A549 (cell line): ENCODE data around the gene MRPL11. TPM values are rescaled to one million over a fixed set of nuclear protein-coding genes. Genes with fewer than 3 reads are reported as not detected.

Source experiments
- ATAC-seq, 2 experiments: fragments of 200-7000 bp in 1 of 2; fragments of >200 bp in 1 of 2; cut with Nextera tagmentation in 1 of 2; cut with Tn5 transposase in 1 of 2; 3 replicates each; pipeline versions ENCODE4 v1.8.0 to v1.9.1; 2018 to 2020; ENCODE audit warnings: mild to moderate bottlenecking in 1 of 2, moderate library complexity in 1 of 2
- CTCF ChIA-PET: fragments of 300-600 bp; sonication (Branson Sonifier 250); formaldehyde crosslinking; extraction: SDS; loops from one replicate; lab custom pipeline; 2021; ENCODE audit warnings: antibody characterized with exemption, inconsistent platforms; lab: Yijun Ruan, JAX
- POLR2A ChIA-PET: fragments of 350-600 bp; formaldehyde crosslinking; extraction: SDS; loops from one replicate; lab custom pipeline; 2021; ENCODE audit warnings: antibody characterized with exemption, inconsistent platforms; lab: Yijun Ruan, JAX
- DNase-seq, 2 experiments: peaks; one replicate each; pipeline versions ENCODE4 v3.0.0 to v3.0.0-alpha.2; 2011 to 2016; ENCODE audit warnings: low read depth in 1 of 2, low spot score in 1 of 2
- FAIRE-seq: peaks from 2 replicates; lab custom pipeline; 2011; peaks lifted over from hg19 to GRCh38; lab: Jason Lieb, UNC
- H3K27ac ChIP-seq, 2 experiments: fragments of >200 bp; sonication (Bioruptor Twin); formaldehyde crosslinking; 3 replicates each; pipeline ENCODE4 v1.5.1; 2016 to 2017
- H3K4me1 ChIP-seq: fragments of >200 bp; sonication (Bioruptor Twin); formaldehyde crosslinking; 3 replicates; pipeline ENCODE4 v1.6.1; 2016
- H3K4me2 ChIP-seq: fragments of >200 bp; sonication (Bioruptor Twin); formaldehyde crosslinking; 3 replicates; pipeline ENCODE4 v1.6.1; 2016
- H3K4me3 ChIP-seq: fragments of >200 bp; sonication (Bioruptor Twin); formaldehyde crosslinking; 3 replicates; pipeline ENCODE4 v1.5.1; 2016
- H3K9me3 ChIP-seq: fragments of >200 bp; sonication (Bioruptor Twin); formaldehyde crosslinking; 3 replicates; pipeline ENCODE4 v1.6.1; 2016
- CHD4 ChIP-seq: fragments of 200-600 bp; sonication (generic); IDR thresholded peaks from 2 replicates; pipeline ENCODE4 v1.6.1; 2016; ENCODE audit warnings: antibody characterized with exemption, mild to moderate bottlenecking, borderline replicate concordance
- FOSL2 ChIP-seq, 2 experiments: fragments of 450-650 bp in 1 of 2; fragments of >200 bp in 1 of 2; sonication (Bioruptor Twin) in 1 of 2; formaldehyde crosslinking; IDR thresholded peaks; 2 replicates each; pipeline versions ENCODE4 v1.5.0 to v1.6.1; 2016 to 2020; ENCODE audit warnings: mild to moderate bottlenecking in 1 of 2, moderate library complexity in 1 of 2
- NFE2L2 ChIP-seq: fragments of 150-350 bp; conservative IDR thresholded peaks from 2 replicates; pipeline ENCODE4 v1.6.1; 2014; ENCODE audit warnings: low read length
- POLR2AphosphoS2 ChIP-seq: conservative IDR thresholded peaks from 2 replicates; pipeline ENCODE4 v1.6.1; 2012; ENCODE audit warnings: low read length, improper control_type of control experiment, inconsistent platforms
- RNF2 ChIP-seq: fragments of 200-600 bp; sonication (generic); IDR thresholded peaks from 2 replicates; pipeline ENCODE4 v1.6.1; 2016; ENCODE audit warnings: low read depth, mild to moderate bottlenecking, antibody characterized with exemption, moderate library complexity, borderline replicate concordance
- WGBS: methylation state at CpG from one replicate; pipeline ENCODE4 v1.1.6; 2017; ENCODE audit errors: missing lambda C conversion rate; 5-methylcytosine and 5-hydroxymethylcytosine counted together
- polyA plus RNA-seq, 4 experiments: library from polyadenylated mRNA; depleted of rRNA in 3 of 4; stranded (reverse); fragments of >200 nt; fragmentation: RNase III in 1 of 4; extraction: RNeasy Plus Mini Kit Qiagen cat#74134 plus additional on column Dnase treatment in 1 of 4; gene quantifications; 2 replicates in 3 of 4; 3 replicates in 1 of 4; pipeline ENCODE4 v1.2.3, GENCODE V29; 2011 to 2017
- TF ChIP-seq, protein P1 (sequence below): fragments of >200 bp; sonication (Bioruptor Twin); formaldehyde crosslinking; IDR thresholded peaks from 3 replicates; pipeline ENCODE4 v1.5.1; 2016
- TF ChIP-seq, protein P2 (sequence below): fragments of 150-350 bp; IDR thresholded peaks from 2 replicates; pipeline ENCODE4 v1.6.1; 2014; ENCODE audit warnings: low read depth, mild to moderate bottlenecking, low read length
- TF ChIP-seq, protein P3 (sequence below): fragments of >200 bp; sonication (Bioruptor Twin); formaldehyde crosslinking; IDR thresholded peaks from 2 replicates; pipeline ENCODE4 v1.6.1; 2016
- TF ChIP-seq, protein P4 (sequence below): fragments of 200-600 bp; sonication (generic); IDR thresholded peaks from 2 replicates; pipeline ENCODE4 v1.6.1; 2016; ENCODE audit warnings: antibody characterized with exemption, mild to moderate bottlenecking, moderate library complexity

Gene MRPL11
- polyA plus RNA-seq, 2 of the 4 experiments (the other 2 are of a cell fraction), result 62.9 to 73.8 TPM

DNA sequence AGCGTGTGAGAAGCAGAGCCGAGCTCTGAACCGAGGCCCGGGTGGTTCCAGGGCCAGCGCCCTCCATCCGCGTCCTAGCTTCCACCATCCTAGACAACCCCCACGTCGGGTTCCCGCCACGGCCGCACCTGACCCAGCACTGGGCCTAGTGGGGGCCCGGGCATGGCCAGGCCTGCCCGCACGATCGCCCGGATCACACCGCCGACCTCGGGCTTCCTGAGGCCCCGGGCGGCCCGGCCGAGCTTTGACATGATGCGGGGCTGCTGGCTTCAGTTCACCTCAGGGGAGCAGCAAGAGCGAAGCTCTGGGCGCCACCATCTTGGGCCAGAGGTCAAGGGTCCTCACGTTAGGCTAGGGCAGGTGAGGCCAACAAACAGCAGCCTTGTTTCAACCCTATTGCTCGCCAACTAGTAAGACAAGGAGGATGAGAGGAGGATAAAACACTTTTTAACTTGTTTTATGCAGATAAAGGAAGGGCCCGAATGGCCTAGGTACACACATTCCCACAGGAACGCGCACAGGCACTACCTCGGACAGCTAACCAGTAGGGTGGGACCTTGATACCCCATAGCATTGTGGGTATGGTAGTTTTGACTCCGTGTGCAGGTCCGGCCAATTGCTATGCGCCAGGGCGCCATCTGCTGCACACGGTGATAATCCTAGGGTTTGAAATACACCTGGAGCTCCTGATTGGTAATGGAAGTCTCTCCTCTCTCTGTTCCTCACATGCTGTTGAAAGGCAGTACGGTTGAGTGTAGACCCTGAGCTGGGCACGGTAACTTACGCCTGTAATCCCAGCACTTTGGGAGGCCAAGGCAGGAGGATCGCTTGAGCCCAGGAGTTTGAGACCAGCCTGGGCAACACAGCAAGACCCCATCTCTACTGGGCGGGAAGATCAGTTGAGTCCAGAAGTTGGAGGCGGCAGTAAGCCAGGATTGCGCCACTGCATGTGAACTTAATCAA lies at the start of gene MRPL11 (continued):
- TF ChIP-seq, protein P1, sequence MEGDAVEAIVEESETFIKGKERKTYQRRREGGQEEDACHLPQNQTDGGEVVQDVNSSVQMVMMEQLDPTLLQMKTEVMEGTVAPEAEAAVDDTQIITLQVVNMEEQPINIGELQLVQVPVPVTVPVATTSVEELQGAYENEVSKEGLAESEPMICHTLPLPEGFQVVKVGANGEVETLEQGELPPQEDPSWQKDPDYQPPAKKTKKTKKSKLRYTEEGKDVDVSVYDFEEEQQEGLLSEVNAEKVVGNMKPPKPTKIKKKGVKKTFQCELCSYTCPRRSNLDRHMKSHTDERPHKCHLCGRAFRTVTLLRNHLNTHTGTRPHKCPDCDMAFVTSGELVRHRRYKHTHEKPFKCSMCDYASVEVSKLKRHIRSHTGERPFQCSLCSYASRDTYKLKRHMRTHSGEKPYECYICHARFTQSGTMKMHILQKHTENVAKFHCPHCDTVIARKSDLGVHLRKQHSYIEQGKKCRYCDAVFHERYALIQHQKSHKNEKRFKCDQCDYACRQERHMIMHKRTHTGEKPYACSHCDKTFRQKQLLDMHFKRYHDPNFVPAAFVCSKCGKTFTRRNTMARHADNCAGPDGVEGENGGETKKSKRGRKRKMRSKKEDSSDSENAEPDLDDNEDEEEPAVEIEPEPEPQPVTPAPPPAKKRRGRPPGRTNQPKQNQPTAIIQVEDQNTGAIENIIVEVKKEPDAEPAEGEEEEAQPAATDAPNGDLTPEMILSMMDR, result peak; percentile 78
- no peak for TF ChIP-seq NFE2L2
- no peak for TF ChIP-seq CHD4
- TF ChIP-seq POLR2AphosphoS2, result no peak
- TF ChIP-seq, protein P2, sequence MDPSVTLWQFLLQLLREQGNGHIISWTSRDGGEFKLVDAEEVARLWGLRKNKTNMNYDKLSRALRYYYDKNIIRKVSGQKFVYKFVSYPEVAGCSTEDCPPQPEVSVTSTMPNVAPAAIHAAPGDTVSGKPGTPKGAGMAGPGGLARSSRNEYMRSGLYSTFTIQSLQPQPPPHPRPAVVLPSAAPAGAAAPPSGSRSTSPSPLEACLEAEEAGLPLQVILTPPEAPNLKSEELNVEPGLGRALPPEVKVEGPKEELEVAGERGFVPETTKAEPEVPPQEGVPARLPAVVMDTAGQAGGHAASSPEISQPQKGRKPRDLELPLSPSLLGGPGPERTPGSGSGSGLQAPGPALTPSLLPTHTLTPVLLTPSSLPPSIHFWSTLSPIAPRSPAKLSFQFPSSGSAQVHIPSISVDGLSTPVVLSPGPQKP, result no peak
- TF ChIP-seq, all 56 proteins: peak for 10

DNA sequence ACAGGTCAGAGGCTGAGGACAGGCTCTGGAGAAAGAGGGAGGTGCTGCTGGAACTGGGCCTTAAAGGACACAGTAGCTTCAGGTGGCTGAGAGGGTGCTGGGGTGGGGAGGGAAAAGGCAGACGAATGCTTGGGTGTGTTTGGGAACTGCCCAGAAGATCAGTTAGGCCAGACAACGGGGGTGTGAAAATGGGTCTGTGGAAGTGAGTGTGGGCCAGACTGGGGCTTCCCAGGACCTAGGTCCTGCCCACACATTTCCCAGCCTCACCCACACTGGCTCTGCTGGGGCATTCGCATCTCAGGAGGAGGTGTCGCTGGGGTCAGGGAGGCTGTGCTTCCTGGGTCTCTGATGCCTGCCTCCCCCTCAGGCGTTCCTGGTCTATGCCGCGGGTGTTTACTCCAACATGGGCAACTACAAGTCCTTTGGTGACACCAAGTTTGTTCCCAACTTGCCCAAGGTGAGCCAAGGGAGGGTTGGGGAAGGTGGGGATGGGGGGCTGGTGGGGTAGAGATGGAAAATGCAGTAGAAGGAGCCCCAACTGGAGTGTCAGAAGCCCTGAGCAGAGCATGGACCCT lies 46.2 kb upstream of the MRPL11 start:
- FAIRE-seq (no peak), DNase-seq (no peak), ATAC-seq (no peak)
- no peak overlapping the region for H3K4me3 ChIP-seq
- ChIA-PET CTCF (interaction anchor here (0.7 to 2.1 kb wide), 7 partner anchors 8 to 194 kb away, joined by 3 to 10 read pairs (median 3); no protein-coding TSS in a partner anchor), POLR2A (interaction anchor here (1.0 kb wide), 1 partner anchor 18 kb away, joined by 4 read pairs; the partner anchor contains the start of gene PELI3)
- H3K4me1 ChIP-seq, result peaks cover 6% of the 10 kb centered on the region; the same call in 1 of the 3 replicates
- WGBS, result 93% methylated on average over 6 of the region's 7 CpGs
- H3K4me2 ChIP-seq, result no peak overlapping the region
- TF ChIP-seq, protein P3, sequence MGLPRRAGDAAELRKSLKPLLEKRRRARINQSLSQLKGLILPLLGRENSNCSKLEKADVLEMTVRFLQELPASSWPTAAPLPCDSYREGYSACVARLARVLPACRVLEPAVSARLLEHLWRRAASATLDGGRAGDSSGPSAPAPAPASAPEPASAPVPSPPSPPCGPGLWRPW, result no peak
- TF ChIP-seq, protein P4, sequence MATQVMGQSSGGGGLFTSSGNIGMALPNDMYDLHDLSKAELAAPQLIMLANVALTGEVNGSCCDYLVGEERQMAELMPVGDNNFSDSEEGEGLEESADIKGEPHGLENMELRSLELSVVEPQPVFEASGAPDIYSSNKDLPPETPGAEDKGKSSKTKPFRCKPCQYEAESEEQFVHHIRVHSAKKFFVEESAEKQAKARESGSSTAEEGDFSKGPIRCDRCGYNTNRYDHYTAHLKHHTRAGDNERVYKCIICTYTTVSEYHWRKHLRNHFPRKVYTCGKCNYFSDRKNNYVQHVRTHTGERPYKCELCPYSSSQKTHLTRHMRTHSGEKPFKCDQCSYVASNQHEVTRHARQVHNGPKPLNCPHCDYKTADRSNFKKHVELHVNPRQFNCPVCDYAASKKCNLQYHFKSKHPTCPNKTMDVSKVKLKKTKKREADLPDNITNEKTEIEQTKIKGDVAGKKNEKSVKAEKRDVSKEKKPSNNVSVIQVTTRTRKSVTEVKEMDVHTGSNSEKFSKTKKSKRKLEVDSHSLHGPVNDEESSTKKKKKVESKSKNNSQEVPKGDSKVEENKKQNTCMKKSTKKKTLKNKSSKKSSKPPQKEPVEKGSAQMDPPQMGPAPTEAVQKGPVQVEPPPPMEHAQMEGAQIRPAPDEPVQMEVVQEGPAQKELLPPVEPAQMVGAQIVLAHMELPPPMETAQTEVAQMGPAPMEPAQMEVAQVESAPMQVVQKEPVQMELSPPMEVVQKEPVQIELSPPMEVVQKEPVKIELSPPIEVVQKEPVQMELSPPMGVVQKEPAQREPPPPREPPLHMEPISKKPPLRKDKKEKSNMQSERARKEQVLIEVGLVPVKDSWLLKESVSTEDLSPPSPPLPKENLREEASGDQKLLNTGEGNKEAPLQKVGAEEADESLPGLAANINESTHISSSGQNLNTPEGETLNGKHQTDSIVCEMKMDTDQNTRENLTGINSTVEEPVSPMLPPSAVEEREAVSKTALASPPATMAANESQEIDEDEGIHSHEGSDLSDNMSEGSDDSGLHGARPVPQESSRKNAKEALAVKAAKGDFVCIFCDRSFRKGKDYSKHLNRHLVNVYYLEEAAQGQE, result no peak
- TF ChIP-seq RNF2 (no peak), FOSL2 (IDR thresholded peaks at IDR 0.05) (no peak), FOSL2 (CRISPR knock-in tag; IDR thresholded peaks at IDR 0.05) (no peak)
- no peak overlapping the region for H3K27ac ChIP-seq
- no peaks in the 10 kb centered on the region for H3K9me3 ChIP-seq
